GM21825 (cell line): ENCODE results near the gene KRTAP10-9.
"Not testable (repeated sequence)": the region's sequence is repeated elsewhere in the genome, so short reads cannot be mapped to it uniquely, and the experiment has no call there.

Experiments used
- ATAC-seq: cut with Tn5 transposase; IDR thresholded peaks from one replicate; pipeline ENCODE4 v1.9.1; 2021; ENCODE audit warnings: mild to moderate bottlenecking, moderate library complexity; ENCODE audit not compliant: unreplicated experiment

The KRTAP10-9 gene

DNA sequence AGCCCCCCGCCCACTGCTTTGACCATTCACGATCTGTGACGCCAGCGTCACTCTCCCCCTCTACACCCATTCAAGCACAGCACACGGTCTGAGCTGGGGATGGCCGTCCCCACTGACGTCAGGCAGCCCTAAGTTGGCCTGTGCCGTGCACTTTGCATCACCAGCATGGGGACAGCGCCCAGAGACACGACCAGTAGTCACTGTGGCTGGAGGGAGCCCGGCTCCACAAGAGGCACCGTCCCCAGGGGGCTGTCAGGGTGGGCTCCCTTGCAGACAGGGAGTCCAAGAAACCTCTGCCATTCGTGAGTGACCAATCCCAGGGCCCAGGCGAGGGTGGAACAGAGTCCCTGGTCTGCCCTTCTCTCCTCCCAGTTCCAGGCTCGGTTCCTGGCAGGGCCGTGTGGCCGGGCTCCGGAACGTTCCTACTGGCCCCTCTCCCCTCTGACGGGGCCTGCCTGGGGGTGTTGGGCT is 12.7 kb upstream of the KRTAP10-9 start:
- no peak for ATAC-seq

DNA sequence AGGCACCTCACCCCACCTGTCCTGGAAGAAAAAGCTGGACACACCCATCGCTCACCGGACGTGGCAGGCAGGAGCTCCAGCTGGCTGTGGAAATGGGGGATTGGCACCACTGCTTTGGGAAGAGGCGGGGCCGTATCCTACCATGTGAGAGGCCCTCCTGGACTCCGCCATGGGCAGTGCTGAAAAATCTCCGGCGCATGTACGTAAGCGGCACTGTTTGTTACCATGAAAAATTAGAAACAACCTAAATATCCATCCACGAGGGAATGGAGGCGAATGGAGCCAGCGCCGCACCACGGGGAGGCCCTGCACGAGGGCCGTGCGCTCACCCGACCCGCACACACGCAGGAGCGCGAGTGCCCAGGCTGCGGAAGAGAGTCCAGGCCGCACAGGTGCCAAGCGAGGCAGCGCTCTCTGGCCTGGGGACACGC is 11.9 kb upstream of the KRTAP10-9 start:
- no peak for ATAC-seq

DNA sequence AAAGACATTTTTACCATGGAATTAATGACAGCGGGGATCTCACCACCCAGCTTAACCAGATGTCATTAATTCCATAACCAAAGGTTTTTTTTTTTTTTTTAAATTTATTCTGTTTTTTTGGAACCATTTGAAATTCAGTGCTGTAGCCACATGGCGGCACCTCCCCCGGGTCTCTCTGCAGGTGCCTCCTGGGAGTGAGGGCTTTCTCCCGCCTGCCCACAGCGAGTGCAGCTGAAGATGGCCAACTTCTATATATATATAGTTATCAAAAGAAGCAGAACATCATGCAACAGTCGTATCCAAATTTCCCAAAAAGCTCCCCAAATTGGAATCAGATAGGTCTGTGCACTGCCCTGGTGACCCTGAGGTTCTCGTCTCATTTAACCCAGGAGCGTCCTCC is 11.4 kb upstream of the KRTAP10-9 start:
- ATAC-seq: no peak

DNA sequence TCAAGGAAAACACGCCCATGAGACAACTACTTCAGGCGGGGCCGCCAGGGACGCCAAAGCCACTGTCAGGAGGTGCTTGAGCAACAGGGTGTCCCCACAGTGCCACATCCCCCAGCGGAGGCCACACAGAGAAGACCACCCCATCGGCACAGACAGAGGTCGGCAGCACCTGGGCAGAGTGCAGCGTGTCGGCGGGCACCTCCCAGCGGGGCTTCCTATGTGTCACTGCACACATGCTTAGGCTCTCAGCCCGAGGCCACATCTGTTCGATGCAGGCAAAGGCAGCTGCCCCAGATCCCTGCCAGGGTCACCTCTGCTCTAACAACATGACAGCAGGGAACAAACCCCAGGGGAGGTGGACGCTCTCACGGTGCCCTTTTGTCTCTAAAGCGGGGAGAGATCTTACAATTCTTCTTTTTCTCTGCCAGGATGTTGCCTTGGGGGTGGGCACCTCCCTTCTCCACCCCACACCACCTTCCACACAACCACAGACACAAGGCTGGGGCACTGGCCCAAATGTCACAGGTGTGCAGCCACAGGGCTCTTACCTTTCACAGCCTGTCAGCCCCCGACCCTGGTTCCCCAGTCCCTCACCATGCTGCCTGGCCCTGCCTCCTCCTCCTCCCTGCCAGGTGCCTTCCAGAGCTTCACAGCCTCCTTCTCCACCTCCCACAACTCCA is 10.8 kb upstream of the KRTAP10-9 start:
- no peak for ATAC-seq

DNA sequence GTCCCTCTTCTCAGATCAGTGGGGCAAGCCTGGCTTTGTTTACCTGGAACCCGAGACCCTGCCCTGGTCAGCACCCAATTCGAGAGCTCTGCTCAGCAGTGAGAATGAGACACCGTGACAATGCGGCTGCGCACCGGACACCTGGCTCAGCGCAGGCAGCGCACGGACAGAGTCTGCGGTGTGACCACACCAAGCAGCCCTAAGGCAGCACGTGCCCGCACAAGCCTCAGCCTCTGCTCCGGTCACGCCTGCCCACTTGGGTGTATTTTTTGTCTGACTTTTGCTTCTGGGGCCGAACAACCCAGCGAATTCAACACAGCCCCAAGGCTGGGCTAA is 10.3 kb upstream of the KRTAP10-9 start:
- no peak for ATAC-seq

DNA sequence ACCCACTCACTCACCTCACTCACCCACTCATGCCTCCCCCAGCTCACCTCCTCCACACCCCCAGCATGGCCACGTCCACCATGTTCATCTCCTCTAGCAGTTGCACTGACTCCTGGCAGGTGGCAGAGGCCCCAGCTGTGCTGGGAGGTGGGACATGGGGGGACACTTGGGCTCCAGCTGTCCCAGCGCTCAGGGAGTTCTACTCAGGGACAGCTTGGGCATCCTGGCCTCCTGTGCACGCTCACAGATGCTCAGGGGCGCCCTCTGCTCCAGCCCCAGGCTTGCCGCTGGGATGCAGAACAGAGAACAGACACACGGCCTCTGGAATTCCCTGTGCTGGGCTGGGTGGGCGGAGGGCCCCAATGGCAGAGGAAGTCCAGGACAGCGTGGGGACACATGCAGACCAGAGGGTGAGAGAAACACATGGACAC is 9.8 kb upstream of the KRTAP10-9 start:
- no peak for ATAC-seq

DNA sequence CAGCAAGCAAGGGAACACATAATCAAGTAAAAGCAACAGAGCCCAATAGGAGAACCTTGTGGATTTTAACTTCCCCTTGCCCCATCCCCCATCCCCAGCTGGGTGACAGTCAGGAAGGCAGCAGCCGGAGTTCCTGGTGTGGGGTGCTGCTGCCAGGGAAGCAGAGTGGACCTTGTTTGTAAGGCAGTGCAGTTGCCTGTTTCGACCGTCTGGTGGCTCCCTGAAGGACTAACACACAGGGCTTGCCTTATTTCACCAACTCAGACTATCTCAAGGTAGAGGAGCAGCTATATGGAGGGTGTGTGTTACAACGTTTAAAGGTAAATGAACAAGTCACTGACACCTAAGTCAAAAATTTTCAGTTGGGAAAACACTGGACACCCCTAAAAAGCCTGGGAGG is 8.4 kb upstream of the KRTAP10-9 start:
- no peak for ATAC-seq

DNA sequence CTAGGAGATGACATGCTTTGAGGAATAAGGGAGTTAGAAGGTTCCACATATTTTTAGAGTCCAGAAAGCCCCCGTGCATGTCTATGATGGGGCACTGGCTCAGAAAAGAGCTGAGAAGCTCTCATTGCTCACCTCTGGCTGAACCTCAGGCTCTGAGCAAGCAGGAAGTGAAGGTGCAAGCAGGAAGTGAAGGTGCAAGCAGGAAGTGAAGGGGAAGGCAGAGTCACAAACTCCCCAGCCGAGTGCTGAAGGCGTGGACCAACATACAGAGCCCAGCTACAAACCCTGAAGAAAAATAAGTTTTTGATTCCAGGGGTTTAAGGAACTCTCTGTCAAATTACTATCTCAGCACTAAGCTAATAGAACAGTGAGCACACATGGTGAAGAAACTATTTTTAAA is 8.0 kb upstream of the KRTAP10-9 start:
- ATAC-seq: no peak

DNA sequence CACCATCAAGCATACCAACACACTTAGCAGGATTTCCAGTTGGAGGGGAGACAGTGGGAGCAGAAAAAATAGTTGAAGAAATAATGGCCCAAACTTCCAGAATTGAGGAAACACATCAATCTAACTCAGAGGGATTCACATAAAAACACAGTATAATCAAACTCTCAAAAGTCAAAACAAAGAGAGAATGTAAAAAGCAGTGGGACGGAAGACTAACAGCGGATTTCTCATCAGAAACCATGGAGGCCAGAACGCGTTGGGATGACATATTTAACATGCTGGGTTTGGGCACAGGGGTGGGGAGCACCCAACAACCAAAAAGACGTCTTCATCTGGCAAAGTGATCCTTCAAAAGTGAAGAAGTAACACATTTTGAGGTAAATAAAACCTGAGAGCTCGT is 7.0 kb upstream of the KRTAP10-9 start:
- ATAC-seq: no peak

DNA sequence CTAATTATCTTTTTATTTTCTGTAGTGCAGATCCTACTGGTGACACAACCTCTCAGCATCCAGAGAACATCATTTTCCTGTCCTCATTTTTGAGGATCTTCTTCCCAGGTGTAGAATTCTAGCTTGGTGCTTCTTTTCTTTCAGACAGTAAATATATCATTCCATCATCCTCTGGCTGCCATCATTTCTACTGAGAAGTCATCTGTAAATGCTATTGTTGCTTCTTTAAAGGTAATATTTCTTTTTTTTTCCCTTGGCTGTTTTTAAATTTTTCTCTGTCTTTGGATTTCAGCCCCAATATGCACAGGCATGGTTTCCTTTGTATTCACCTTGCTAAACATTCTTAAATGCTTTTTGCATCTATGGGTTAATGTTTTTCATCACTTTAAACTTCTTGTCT is 3.3 kb upstream of the KRTAP10-9 start:
- no peak for ATAC-seq

DNA sequence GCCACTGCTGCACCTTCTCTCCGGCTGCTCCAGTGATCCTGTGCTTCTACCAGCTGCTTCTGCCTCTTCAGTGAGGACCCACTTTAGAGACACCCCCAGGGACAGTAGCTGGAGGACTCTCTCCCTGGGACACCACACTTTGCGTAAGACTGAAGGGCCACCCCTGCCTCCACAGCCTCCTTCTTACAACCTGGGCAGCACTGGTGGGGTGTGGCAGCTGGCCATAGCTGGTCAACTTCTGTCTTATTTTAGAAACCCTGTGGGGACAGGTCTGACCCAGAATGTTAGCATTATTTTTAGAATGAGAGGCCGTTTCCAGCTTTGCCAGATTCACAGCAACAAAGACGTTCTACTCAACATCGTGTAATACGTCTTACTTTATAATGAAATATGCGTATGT is 1.1 kb upstream of the KRTAP10-9 start:
- ATAC-seq: no peak

DNA sequence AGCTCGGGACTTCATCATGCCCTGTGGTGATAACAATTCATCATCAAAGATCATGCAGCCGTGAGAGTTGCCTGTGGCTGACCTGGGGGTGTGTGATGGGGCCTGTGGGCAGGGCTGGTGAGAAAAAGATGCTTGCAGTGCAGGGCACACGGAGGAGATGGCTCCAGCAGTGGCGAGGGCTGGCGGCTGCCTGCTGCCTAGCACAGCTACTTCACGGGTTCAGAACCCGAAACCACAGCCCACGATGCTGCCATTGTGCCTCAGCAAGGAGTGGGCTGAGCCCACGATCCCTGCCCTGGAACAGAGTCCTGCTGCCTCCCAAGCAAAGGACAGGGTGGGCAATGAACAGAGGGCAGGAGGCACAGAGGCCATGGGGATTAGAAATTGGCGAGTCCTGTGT is 631 bp upstream of the KRTAP10-9 start:
- no peak for ATAC-seq

DNA sequence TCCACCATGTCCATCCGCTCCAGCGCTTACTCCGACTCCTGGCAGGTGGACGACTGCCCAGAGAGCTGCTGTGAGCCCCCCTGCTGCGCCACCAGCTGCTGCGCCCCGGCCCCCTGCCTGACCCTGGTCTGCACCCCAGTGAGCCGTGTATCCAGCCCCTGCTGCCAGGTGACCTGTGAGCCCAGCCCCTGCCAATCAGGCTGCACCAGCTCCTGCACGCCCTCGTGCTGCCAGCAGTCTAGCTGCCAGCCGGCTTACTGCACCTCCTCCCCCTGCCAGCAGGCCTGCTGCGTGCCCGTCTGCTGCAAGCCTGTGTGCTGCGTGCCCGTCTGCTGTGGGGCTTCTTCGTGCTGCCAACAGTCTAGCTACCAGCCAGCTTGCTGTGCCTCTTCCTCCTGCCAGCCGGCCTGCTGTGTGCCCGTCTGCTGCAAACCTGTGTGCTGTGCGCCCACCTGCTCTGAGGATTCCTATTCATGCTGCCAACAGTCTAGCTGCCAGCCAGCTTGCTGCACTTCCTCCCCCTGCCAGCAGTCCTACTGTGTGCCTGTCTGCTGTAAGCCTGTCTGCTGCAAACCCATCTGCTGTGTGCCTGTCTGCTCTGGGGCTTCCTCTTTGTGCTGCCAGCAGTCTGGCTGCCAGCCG is 409 bp downstream of the KRTAP10-9 start:
- ATAC-seq: not testable (repeated sequence)

DNA sequence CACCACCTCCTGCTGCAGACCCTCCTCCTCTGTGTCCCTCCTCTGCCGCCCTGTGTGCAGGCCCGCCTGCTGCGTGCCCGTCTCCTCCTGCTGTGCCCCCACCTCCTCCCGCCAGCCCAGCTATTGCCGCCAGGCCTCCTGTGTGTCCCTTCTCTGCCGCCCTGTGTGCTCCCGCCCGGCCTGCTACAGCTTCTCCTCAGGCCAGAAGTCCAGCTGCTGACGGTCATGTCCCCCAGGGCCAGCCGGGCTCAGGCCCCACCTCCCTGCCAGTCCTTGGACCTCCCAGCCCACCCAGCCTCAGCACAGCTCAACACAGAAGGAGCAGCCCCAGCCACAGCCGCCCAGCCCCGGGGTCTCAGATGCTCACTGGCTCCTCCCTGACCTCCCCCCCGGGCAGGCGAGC is 939 bp downstream of the KRTAP10-9 start:
- not testable (repeated sequence) for ATAC-seq

DNA sequence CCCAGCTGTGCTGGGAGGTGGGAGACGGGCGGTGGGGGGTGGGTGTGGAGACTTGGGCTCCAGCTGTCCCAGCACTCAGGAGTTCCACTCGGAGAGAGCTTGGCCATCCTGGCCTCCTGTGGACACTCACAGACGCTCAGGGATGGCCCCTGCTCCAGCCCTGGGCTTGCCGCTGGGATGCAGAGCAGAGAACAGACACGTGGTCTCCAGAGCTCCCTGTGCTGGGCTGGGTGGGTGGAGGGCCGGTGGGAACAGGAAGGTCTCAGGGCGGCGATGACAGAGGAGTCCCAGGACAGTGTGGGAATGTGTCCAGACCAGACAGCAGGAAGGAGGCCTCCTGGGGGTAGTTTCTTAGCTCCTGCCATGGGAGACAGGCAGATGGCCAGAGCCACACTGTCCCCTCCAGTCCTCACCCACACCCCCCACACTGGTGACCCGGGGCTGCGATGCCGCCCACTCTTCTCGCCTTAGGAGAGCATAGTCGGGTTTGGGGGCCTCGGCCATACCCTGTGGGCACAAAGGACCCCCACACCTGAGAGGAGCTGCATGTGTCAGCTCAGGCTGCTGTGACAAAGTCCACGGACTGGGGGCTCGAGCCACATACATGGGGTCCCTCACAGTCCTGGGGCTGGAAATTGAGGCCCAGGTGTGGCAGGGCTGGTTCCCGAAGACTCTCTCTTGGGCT is 2.0 kb downstream of the KRTAP10-9 start:
- no peak for ATAC-seq

DNA sequence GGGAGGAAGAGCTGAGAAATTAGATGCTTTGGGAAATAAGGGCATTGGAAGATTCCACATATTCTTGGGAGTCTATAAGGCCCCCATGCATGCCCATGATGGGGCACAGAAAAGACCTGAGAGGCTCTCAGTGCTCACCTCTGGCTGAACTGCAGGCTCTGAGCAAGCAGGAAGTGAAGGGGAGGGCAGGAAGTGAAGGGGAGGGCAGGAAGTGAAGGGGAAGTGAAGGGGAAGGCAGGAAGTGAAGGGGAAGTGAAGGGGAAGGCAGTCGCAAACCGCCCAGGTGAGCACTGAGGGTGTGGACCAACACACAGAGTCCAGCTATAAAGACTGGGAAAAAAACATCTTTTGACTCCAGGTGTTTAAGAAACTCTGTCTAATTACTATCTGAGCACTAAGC is 3.5 kb downstream of the KRTAP10-9 start:
- no peak for ATAC-seq

DNA sequence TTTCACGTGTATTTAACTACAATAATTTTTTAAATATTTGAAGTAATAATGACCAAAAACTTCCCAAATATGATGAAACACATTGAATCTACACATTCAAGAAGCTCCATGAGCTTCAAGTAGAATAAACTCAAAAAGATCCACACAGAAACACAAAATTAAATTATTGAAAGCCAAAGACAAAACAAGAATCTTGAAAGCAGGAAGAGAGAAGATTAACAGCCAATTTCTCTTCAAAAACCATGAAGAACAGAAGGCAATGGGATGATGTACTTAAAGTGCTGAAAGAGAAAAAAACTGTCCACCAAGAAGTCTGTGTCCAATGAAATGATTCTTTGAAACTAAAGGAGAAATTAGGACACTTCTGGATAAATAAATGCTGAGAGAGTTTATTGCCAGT is 5.2 kb downstream of the KRTAP10-9 start:
- ATAC-seq: no peak

DNA sequence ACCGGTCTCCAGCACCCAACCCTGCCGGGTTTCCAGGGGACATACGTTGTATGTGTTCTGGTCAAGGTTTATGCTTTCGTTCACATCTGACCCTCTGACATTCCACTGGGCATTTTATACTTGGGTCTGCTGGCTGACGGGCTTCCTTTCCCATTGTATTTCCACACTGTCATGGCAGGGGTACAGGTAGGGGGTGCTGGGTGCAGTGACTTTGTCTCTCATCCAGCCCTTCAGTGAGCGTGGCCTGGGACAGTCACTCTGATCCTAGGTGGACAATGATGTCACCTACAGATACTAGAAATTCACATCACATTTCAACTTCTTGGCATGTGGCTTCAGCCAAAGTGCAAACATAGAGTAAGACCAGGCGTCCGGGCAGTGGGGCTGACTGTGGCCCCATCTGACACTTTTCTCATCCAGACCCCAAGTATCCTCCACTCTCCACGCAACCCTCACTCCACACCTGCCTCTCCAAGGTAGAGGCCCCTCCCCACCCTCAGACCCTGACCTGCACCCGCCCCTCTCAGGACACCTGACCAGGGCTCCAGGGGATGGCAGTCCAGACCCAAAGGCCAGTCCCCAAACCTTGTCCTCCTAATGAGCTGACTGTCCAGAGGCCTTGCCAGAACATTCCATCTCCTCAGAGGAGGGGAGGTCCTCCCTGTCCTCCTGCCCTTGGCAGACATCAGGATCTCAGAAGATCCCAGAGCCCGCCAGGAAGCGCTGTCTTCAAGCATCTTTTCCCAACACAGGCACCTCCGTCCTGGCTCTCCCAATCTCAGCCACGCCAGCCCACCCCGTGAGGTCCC is 9.5 kb downstream of the KRTAP10-9 start:
- no peak for ATAC-seq

DNA sequence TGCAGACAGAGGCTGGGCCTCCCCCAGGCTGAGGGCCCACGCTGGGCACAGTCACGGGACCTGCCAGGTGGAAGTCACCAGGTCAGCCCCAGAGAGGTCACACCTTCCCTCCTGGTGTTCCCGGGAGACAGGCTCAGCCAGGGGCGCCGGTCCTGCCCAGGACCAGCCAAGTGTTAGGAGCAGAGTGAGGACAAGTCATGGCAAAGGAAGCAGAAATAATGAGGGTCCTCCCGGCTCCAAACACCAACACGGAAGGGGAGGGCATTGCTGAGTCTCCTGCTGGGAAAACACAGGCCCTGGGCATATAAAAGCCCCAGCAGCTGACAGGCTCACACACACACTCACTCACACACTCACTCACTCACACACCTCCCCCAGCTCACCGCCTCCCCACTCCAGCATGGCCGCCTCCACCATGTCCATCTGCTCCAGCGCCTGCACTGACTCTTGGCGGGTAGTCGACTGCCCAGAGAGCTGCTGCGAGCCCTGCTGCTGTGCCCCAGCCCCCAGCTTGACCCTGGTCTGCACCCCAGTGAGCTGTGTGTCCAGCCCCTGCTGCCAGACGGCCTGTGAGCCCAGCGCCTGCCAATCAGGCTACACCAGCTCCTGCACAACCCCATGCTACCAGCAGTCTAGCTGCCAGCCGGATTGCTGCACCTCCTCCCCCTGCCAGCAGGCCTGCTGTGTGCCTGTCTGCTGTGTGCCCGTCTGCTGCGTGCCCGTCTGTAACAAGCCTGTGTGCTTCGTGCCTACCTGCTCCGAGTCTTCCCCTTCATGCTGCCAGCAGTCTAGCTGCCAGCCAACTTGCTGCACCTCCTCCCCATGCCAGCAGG is 10.3 kb downstream of the KRTAP10-9 start, which contains the start of gene KRTAP10-10:
TSS of gene KRTAP10-10 (plus strand) at position 339 of the 833 bp plus-strand sequence. CDS start at position 401, 62 bp downstream.
- ATAC-seq: no peak

DNA sequence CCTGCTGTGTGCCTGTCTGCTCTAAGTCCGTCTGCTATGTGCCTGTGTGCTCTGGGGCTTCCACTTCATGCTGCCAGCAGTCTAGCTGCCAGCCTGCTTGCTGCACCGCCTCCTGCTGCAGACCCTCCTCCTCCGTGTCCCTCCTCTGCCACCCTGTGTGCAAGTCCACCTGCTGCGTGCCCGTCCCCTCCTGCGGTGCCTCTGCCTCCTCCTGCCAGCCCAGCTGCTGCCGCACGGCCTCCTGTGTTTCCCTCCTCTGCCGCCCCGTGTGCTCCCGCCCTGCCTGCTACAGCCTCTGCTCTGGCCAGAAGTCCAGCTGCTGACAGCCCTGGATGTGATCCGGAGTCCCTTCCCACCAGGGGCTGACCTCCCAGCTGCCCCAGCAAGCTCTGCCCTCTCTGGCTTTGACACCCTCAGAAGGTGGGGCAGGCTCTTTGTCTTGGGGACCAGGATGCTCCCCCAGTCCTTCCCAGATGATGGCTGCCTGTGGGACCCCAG is 11.0 kb downstream of the KRTAP10-9 start:
- ATAC-seq: not testable (repeated sequence)
